HG03565 (cell line): ENCODE measurements around the gene NYNRIN.

Experiments used
- ATAC-seq: cut with Tn5 transposase; IDR thresholded peaks from one replicate; pipeline ENCODE4 v1.9.1; 2021; ENCODE audit warnings: mild to moderate bottlenecking, moderate library complexity; ENCODE audit not compliant: unreplicated experiment

The NYNRIN gene

GRCh38 chr14:24390701-24391468 lies 7.9 kb upstream of the NYNRIN start:
- no peak for ATAC-seq

GRCh38 chr14:24392325-24393091 lies 6.3 kb upstream of the NYNRIN start:
- ATAC-seq, result no peak

GRCh38 chr14:24394275-24394674 lies 4.5 kb upstream of the NYNRIN start:
- ATAC-seq, result no peak

- ATAC-seq, result no peak
These were observed 2.9 kb upstream of the NYNRIN start for GRCh38 chr14:24395609-24396582.

- ATAC-seq, result no peak
These were observed 1.0 kb upstream of the NYNRIN start for GRCh38 chr14:24397639-24398292.

GRCh38 chr14:24398293-24398652 lies 530 bp upstream of the NYNRIN start:
- ATAC-seq, result no peak

- ATAC-seq, result no peak
These were observed 632 bp downstream of the NYNRIN start for GRCh38 chr14:24399447-24399822.

GRCh38 chr14:24399999-24400718 lies 1.4 kb downstream of the NYNRIN start:
- ATAC-seq, result no peak

- no peak for ATAC-seq
These were observed 3.3 kb downstream of the NYNRIN start for GRCh38 chr14:24401810-24402702.

- ATAC-seq, result no peak
These were observed 4.6 kb downstream of the NYNRIN start for GRCh38 chr14:24403294-24403998.

- no peak for ATAC-seq
These were observed 6.0 kb downstream of the NYNRIN start for GRCh38 chr14:24404814-24405213.

- ATAC-seq, result no peak
These were observed 7.6 kb downstream of the NYNRIN start for GRCh38 chr14:24406416-24406815.

GRCh38 chr14:24407608-24408325 lies 9.0 kb downstream of the NYNRIN start:
- ATAC-seq, result no peak

- ATAC-seq, result no peak
These were observed 10.0 kb downstream of the NYNRIN start for GRCh38 chr14:24408764-24409163.

- ATAC-seq, result no peak
These were observed 10.4 kb downstream of the NYNRIN start for GRCh38 chr14:24409192-24409591.

- ATAC-seq, result no peak
These were observed 11.2 kb downstream of the NYNRIN start for GRCh38 chr14:24409956-24410355.

- no peak for ATAC-seq
These were observed 12.9 kb downstream of the NYNRIN start for GRCh38 chr14:24411443-24412389.
